Duodenal mucosa (tissue), 2 donors: Measurements from ENCODE around the gene CABLES2.

Experiments
- H3K27ac ChIP-seq: one replicate; pipeline ENCODE4 v1.7.0; 2013; ENCODE audit warnings: low read depth, low read length
- H3K27me3 ChIP-seq, 2 donors: one replicate each; pipeline ENCODE4 v1.7.0; 2013; ENCODE audit warnings: low read length in 2 of 2, control low read depth in 1 of 2; ENCODE audit not compliant: insufficient read depth in 2 of 2, control insufficient read depth in 1 of 2
- H3K36me3 ChIP-seq, 2 donors: one replicate each; pipeline ENCODE4 v1.7.0; 2013; ENCODE audit warnings: low read length in 2 of 2, control low read depth in 1 of 2; ENCODE audit not compliant: insufficient read depth in 2 of 2, control insufficient read depth in 1 of 2
- H3K4me1 ChIP-seq, 2 donors: one replicate each; pipeline ENCODE4 v1.7.0; 2013; ENCODE audit warnings: low read length in 2 of 2, control low read depth in 1 of 2; ENCODE audit not compliant: insufficient read depth in 2 of 2, control insufficient read depth in 1 of 2
- H3K4me3 ChIP-seq, 2 donors: one replicate each; pipeline ENCODE4 v1.7.0; 2013; ENCODE audit warnings: low read length in 2 of 2, low read depth in 1 of 2
- H3K9ac ChIP-seq, 2 donors: one replicate each; pipeline ENCODE4 v1.7.0; 2013; ENCODE audit warnings: low read length in 2 of 2, low read depth in 1 of 2
- H3K9me3 ChIP-seq, 2 donors: one replicate each; pipeline ENCODE4 v1.7.0; 2013; ENCODE audit warnings: low read length in 2 of 2, control low read depth in 1 of 2; ENCODE audit not compliant: control insufficient read depth in 1 of 2

The CABLES2 gene

DNA sequence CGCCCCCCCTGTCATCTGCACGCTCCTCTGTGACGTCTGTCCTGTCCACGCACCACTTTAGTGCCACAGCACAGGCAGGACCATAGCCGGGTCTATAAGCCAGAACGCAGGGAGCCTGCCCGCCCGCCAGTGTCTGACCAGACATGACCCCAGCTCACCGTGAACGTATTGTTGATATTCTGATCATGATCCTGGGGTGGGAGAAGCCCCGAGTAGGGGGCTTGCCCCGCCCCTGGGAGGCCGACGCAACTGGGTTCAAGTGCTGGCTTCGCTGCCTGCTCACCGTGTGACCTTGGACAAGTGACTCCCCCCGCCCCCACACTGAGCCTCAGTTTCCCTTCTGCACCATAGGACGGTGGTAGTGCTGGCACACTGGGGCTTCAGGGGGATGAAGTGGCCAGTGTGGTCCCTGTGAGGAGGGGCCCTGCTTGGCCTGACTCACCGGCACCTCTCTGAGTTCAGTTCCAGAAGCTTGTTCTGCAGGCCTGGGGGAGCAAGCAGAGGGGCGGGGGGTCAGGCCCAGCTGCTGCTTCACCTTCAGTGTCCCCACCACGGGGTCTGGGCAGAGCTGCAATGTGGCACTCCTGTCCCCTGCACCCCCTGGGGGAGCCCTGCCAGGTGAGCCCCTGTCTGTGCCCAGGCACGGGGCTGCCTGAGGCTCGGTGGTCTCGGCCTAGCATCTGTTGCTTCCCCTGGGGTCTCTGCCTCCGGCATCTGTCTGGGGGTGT, 11.1 kb upstream of the CABLES2 start:
- Histone ChIP-seq H3K27ac (no peak overlapping the region), H3K36me3 (no peaks in the 10 kb centered on the region), H3K27me3 (no peaks in the 10 kb centered on the region), H3K4me1 (peaks cover 17 to 19% of the 10 kb centered on the region in 2 donors), H3K4me3 (no peak overlapping the region), H3K9me3 (no peaks in the 10 kb centered on the region), H3K9ac (no peak overlapping the region)

- Histone ChIP-seq H3K9ac (no peak overlapping the region), H3K27ac (no peak overlapping the region), H3K9me3 (no peaks in the 10 kb centered on the region), H3K36me3 (no peaks in the 10 kb centered on the region), H3K4me3 (no peak overlapping the region), H3K4me1 (peaks cover 22 to 29% of the 10 kb centered on the region in 2 donors), H3K27me3 (no peaks in the 10 kb centered on the region)
Measured at GRCh38 chr20:62416651-62417637, 9.9 kb upstream of the CABLES2 start.

DNA sequence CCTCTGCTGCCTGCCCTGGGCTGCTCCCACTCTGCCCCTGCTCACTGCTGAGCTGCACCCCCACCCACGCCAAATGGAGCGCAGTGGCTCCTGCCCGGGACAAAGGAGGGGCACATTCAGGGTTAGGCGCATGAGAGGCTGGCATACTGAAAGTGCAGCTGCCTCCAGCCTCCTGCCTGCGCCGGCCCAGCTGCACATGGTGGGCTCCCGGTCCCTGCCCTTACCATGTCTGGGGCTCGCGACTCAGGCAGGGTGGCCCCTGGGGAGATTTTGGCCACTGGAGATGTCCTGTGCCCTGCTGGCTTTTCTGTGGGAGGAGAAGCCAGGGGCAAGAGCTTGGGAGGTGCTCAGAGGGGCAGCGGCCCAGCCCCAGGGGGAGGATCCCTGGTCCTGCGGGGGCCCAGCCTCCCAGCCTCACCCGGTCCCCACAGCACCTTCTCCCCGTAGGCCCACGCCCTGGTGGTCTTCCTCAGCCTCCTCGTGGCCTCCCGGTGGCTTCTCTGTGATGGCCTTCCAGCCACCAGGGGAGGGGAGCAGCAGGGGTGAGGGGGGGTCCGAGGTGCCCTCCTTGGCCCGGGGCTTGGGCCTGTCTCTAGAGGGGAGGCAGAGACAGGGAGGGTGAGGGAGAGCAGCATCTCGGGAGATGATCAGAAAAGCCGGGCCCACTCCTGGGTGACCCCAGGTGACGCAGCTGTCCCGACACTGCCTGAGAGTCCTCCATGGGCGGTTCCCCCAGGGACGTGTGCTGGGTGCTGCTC, 8.4 kb upstream of the CABLES2 start:
- no peaks in the 10 kb centered on the region for H3K36me3 ChIP-seq

DNA sequence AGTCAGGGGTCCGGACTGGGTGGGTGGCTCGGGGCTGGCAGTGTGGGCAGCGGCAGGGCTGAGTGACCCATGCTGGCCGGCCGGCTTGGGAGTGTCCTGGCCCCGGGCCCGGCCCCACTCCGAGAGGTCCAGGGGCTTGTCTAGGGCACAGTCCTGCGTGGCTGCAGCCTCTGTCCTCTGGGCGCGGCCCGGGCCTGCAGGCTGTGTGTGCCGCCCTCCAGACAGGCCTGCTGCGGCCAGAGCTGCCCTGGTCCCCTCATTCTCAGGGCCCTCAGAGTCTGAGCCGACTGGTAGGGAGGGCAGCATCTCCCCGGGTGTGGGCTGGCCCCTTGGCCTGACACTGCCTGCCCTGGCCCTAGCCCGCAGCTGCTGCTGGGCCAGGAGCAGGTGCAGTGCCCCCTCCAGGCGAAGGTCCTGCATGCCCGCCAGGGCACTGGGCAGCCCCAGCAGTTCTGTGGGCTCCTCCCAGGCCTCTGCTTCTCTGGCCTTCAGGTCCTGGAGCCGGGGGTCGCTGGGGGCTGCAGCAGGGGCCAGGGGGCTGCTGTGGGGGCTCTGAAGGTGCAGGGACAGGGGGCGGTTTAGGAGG, 6.9 kb upstream of the CABLES2 start:
- Histone ChIP-seq H3K36me3 (no peaks in the 10 kb centered on the region), H3K4me3 (no peak overlapping the region), H3K9ac (peak overlapping the region in 1 of 2 donors; percentile 48), H3K27me3 (no peaks in the 10 kb centered on the region), H3K27ac (peak overlapping the region; percentile 88), H3K9me3 (no peaks in the 10 kb centered on the region), H3K4me1 (peaks cover 50 to 55% of the 10 kb centered on the region in 2 donors)

More for the DNA sequence above, 8.4 kb upstream of the CABLES2 start:
- H3K27ac ChIP-seq, result no peak overlapping the region
- H3K9ac ChIP-seq, result no peak overlapping the region
- H3K27me3 ChIP-seq, result no peaks in the 10 kb centered on the region
- no peak overlapping the region for H3K4me3 ChIP-seq
- H3K9me3 ChIP-seq, result no peaks in the 10 kb centered on the region
- peaks cover 35 to 41% of the 10 kb centered on the region in 2 donors for H3K4me1 ChIP-seq

DNA sequence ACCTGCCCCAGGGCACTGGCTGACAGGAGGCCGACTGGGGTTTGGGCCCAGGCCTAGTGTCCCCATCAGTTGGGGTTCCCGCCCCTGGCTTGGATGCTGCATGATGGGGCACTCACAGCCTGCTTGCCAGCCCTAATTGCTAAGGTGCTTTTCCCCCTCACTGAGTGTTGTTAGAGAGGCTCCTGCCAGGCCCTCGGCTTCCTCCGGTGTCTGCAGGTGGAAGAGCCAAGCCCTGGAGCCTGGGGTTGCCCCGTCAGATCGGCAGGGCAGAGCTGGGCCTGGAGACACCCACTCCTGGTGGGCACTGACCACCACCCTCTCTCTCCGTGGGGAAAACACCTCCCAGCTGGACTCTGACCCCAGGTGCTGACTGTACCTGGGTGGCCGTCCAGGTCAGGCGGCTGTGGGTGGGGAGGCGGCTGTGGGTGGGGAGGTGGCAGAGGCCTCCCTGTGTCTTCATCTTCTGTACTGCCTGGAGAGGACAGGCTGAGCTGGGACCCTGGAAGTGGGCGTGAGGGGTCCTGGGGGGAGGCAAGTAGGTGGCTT, 6.0 kb upstream of the CABLES2 start:
- Histone ChIP-seq H3K9ac (peak overlapping the region; percentile 48 to 71), H3K4me3 (peak overlapping the region; percentile 22 to 40), H3K27me3 (no peaks in the 10 kb centered on the region), H3K36me3 (no peaks in the 10 kb centered on the region), H3K9me3 (no peaks in the 10 kb centered on the region), H3K4me1 (peaks cover 56 to 61% of the 10 kb centered on the region in 2 donors), H3K27ac (peak overlapping the region; percentile 88)

- Histone ChIP-seq H3K4me1 (peaks cover 63 to 68% of the 10 kb centered on the region in 2 donors), H3K9ac (peak overlapping the region; percentile 71 to 82), H3K36me3 (no peaks in the 10 kb centered on the region), H3K27me3 (no peaks in the 10 kb centered on the region), H3K9me3 (no peaks in the 10 kb centered on the region), H3K4me3 (peak overlapping the region; percentile 57 to 64), H3K27ac (peak overlapping the region; percentile 88)
Measured at GRCh38 chr20:62412194-62413024, 5.3 kb upstream of the CABLES2 start.

GRCh38 chr20:62411479-62412193, 4.6 kb upstream of the CABLES2 start:
- Histone ChIP-seq H3K9ac (peak overlapping the region; percentile 71 to 82), H3K4me3 (peak overlapping the region; percentile 57 to 64), H3K36me3 (no peaks in the 10 kb centered on the region), H3K9me3 (no peaks in the 10 kb centered on the region), H3K27ac (peak overlapping the region; percentile 88), H3K27me3 (no peaks in the 10 kb centered on the region), H3K4me1 (peaks cover 63 to 70% of the 10 kb centered on the region in 2 donors)

DNA sequence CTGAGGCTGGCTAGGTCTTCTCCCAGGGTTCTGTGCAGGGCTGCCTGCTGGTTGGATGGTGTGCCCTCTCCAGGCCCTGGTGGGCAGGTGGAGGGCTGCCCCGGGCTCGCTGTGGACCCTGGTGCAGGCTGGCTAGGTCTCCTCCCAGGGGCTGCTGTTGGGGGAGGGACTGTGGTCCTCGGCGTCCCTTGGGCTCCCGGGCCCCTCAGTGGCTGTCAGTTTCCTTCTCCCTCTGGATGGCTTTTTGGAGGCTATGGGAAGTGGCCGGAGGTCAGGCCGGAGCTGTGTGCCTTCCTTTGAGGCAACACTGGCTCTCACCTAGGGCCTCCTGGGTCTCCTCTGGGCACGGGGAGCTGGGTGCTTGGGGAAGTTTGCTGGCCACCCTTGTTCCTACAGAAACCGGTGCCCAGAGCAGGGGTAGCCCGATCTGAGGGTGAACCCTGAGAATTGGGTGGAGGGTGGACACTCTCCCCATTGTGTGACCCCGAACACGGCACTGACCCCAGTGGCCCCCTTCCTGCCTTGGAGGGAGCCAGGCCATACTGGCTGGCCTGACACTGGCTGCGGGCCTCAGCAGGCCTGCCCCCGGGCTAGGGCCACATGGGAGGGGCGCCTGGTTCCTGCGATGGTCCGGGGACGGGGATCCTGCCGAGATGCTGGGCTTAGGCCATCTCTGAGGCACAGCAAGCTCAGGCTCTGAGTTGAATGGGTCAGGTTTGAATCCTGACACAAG, 3.8 kb upstream of the CABLES2 start:
- Histone ChIP-seq H3K4me1 (peaks cover 70 to 77% of the 10 kb centered on the region in 2 donors), H3K4me3 (peak overlapping the region; percentile 57 to 64), H3K27me3 (no peaks in the 10 kb centered on the region), H3K36me3 (no peaks in the 10 kb centered on the region), H3K9ac (peak overlapping the region; percentile 71 to 82), H3K9me3 (no peaks in the 10 kb centered on the region), H3K27ac (peak overlapping the region; percentile 88)
